Urothelium cell line (cell line): ENCODE data around the gene UBXN7.
"Not testable (repeated sequence)": the region's sequence is repeated elsewhere in the genome, so short reads cannot be mapped to it uniquely, and the experiment has no call there.

ENCODE experiments used
- DNase-seq: peaks from one replicate; pipeline ENCODE4 v3.0.0; 2011; ENCODE audit warnings: low spot score, mixed read lengths
- FAIRE-seq: peaks from 2 replicates; lab custom pipeline; 2011; peaks lifted over from hg19 to GRCh38; lab: Jason Lieb, UNC

The UBXN7 gene

DNA sequence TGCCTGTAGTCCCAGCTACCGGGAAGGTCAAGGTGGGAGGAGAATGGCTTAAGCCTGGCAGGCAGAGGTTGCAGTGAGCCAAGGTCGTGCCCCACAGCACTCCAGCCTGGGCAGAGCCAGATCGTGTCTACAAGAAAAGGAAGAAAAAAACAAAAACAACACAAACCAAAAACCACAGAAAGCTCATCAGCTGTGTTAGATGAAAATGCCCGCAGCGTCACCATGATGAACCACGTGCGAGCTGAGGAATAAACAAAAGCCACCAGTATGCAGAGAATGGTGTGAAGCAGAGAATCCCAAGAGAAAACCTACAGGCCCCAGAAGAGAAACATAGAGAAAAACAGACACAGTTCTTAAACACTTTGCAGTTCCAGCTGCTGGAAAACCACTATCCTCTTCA is 74.3 kb downstream of the UBXN7 start:
- DNase-seq (no peak), FAIRE-seq (no peak)

DNA sequence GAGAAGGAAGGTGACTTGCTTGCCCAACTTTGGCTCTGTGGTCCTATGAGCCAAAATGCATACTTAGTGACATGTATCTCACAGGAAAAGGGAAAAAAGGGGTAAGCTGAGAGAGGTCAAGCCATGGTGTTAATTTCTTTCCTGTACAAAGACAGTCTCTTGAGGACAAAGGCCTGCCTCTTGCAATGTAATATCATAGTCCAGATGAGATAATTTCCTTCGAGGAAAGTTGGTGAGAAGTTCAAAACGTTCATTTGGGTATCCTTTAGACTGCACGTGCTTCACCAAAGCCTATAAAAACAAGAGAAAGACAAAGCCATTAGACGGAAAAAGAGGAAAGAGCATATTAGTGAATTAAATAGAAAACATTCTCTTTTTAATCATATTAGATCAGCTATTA is 75.7 kb downstream of the UBXN7 start:
- DNase-seq = no peak
- FAIRE-seq = no peak

DNA sequence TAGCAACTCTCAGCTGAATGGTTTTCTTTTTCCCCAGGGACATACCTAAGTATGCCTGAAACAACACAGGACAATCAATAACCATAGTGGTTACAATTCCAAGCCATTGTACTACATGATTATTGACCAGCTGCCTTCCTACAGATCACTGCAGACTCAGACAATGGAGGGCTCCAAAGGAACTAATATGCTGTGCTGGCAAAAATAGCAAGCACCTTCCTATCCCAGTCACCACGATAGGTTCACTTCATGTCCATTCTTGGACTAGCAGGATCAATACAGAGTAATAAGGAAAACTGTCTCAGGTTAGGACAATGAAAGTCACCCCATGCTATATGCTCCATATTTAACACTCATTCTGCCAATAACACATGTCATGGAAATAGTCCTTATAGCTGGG is 76.6 kb downstream of the UBXN7 start:
- FAIRE-seq (no peak), DNase-seq (no peak)

DNA sequence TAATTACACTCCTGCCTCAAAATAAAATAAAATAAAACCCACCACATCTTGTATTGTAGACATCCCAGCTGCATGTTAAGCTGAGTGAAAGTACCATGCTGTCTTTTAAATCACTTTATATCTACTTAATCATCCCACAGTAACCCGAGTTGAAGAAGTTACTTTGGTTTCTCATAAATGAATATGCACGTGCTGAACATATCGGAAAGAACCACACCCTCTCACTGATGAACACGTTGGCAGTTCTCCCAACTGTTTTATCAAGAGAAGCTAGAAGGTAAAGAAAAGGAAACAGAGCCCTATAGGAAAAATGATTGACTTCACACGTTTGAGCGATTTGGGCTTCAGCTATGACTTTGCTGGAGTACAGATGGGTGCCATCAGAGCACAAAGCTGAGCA is 78.1 kb downstream of the UBXN7 start:
- FAIRE-seq (no peak), DNase-seq (no peak)

DNA sequence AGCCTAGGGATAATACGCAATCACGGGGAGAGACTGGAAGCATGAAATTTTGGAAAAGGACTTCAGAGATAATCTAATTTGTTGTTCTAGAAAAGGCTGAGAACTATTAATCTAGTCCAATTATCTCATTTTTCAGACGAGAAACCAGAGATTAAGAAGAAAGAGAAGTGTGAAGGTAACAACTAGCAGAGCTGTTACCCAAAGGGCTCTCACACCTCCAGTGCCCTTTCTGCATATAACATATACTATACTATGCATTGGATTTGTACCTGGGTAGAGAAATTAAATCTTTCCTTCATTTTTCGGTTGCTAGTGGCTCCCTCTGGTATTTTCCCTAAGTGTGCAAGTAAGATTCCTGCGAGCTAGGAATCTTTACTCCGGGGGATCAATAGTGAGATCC is 80.7 kb downstream of the UBXN7 start:
- DNase-seq = no peak
- FAIRE-seq = no peak

DNA sequence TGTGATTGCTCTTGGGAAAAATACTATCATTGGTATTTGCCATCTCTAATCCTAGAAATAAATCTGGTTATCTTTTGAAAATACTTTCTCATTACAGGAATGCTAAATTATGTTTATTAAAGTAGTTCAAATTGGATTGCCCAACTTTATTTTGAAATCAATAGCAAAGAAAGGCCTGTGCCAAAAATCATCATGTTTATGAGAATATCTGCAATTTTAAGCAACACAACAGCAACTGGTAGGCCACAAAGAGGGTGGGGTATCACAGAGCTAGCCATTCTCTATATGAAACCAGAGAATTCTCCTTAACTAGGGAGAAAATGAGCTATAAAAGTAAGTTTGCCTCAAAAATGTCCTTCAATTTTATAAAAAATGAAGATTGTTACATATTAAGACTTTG is 82.2 kb downstream of the UBXN7 start:
- FAIRE-seq = no peak
- no peak for DNase-seq

DNA sequence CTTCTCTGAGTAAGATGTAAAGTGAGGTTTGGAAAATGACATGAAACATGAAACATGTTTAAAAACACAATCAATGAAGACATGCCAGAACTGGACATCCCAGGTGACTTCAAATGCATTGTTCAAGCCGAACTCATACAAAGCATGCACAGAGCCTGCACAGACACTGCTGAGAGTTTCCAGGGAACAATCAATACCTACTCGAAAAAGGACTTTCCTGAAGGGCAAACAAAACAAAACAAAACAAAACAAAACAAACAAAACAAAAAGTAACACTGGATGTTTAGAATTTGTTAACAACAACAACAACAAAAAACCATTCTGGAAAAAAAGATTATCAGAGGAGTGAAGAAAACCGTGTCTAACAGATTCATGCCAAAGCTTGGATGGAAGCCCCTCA is 83.5 kb downstream of the UBXN7 start:
- DNase-seq (no peak), FAIRE-seq (no peak)

DNA sequence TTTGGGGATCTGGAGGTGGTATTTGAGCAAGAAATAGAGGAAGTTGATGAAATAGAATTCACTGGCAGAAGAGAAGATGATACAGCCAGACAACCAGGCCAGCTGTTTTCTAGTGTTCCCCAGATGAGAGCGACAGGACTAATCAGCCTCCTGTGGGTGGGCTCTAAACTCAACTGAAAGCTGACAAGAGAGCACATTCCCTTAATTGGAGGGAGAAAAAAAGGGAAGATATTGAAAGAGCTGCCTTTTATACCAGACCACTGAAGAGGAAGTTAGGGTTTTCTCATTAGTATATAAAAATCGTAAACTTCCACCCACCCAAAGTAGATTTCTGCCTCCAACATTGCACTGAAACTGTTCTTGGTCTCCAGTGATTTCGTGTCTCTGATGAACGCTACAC is 87.6 kb downstream of the UBXN7 start:
- FAIRE-seq = no peak

DNA sequence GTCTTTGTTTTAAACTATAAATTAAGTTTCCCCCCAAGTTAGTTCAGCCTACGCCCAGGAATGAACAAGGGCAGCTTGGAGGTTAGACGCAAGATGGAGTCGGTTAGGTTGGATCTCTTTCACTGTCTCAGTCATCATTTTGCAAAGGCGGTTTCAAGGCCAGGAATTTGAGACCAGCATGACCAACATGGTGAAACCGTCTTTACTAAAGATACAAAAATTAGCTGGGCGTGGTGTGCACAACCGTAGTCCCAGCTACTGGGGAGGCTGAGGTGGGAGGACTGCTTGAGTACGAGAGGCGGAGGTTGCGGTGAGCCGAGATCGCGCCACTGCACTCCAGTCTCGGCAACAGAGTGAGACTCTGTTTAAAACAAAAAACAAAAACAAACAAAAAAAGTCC is 88.3 kb downstream of the UBXN7 start:
- not testable (repeated sequence) for DNase-seq, FAIRE-seq

More for the DNA sequence above, 87.6 kb downstream of the UBXN7 start:
- DNase-seq = no peak

DNA sequence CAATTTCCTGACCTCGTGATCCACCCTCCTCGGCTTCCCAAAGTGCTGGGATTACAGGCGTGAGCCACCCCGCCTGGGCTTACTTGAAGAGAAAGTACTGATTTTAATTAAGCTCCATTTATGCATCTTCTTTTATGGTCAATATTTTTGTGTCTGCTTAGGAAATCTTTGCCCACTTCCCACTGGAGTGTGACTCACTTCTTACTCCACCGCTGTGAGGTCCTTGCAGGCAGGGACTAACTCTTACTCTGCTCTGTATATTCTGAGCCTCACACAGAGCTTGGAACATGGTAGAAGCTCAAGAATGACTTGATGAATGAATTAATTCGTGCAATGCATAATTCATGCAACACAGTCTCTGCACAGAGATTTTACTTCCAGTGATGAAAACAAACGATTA is 91.1 kb downstream of the UBXN7 start:
- DNase-seq (peak; percentile 43), FAIRE-seq (no peak)

DNA sequence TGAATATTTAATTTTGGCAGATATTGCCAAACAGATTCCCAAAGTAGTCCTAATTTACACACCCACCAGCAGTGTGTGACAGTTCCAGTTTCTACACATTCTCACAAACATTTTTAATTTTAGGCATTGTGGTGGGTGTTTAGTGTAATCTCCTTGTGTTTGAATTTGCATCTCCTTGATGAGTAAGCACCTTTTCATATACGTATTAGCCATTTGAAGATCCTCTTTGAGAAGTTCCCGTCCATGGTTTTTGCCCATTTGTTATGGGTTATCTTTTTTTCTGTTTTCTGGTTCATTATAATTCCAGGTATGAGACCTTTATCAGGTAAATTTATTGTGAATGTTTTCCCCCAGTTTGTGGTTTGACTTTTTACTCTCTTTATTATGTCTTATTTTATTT is 91.8 kb downstream of the UBXN7 start:
- no peak for FAIRE-seq
- DNase-seq = no peak

DNA sequence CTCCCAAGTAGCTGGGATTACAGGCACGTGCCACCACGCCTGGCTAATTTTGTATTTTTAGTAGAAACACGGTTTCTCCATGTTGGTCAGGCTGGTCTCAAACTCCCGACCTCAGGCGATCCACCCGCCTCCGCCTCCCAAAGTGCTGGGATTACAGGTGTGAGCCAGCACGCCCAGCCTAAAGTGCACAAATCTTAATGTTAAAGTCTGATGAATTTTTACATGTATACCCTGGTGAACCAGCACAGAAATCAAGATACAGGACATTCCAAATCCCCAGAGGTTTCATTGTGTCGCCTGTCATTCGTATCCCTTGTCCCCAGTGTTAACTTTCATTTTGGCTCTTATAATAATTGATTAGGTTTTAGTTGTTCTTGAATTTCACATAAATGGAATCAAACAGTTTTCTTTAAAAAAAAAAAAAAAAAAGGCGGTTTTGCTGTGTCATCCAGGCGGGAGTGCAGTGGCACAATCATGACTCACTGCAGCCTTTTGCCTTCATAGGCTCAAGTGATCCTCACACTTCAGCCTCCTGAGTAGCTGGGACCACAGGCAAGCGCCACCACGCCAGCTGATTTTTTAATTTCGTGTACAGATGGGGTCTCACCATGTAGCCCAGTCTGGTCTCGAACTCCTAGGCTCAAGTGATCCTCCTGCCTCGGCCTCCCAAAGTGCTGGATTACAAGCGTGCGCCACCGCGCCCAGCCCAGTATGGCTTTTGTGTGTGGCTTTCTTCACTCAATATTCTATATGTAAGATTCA is 92.6 kb downstream of the UBXN7 start:
- FAIRE-seq (no peak), DNase-seq (peak; percentile 19)

DNA sequence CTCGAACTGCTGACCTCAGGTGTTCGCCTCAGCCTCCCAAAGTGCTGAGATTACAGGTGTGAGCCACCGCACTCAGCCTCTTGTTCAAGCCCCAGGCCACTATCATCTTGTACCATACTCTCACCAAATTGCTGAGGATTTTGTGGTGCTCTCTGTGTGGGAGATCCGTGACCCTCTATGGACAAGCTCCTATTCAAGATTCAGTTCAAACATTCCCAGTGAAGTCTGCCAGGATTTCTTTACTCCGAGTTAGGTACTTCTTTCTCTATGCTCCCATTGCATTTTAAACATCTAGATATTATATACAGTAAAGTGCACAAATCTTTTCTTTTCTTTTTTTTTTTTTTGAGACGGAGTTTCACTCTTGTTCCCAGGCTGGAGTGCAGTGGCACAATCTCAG is 93.2 kb downstream of the UBXN7 start:
- DNase-seq = no peak
- FAIRE-seq = no peak

DNA sequence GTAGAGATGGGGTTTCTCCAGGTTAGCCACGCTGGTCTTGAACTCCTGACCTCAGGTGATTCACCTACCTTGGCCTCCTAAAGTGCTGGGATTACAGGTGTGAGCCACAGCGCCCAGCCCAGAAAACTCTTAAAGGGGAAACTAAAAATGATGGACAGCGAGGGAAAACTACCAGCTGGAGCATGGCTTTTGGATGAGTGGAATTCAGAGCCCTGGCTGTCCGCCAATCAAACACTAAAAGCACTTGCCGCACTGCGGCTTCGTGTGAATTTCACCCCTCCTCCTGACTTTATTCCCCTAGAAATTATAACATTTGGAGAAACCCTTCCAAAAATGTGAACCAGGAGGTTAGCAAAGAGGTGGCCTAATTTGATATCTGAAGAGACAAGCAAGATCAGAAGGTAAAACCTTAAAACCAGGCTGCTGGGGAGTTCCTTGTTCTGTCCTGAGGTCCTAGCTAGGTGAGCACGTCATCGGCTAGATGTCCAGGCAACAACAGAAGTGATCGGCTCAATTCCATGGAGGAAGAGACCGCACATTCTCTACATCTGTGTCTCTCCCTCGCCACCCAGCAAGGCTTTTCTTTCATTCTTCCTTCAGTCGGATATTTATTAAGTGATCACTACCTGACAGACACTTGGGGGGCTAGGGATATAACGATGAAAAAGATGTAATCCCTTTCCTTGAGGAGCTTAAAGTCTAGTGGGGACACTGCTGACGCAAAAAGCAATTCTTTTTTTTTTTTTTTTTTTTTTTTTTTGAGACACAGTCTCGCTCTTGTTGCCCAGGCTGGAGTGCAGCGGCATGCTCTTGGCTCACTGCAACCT is 95.7 kb downstream of the UBXN7 start:
- FAIRE-seq = no peak
- DNase-seq = peak; percentile 49

DNA sequence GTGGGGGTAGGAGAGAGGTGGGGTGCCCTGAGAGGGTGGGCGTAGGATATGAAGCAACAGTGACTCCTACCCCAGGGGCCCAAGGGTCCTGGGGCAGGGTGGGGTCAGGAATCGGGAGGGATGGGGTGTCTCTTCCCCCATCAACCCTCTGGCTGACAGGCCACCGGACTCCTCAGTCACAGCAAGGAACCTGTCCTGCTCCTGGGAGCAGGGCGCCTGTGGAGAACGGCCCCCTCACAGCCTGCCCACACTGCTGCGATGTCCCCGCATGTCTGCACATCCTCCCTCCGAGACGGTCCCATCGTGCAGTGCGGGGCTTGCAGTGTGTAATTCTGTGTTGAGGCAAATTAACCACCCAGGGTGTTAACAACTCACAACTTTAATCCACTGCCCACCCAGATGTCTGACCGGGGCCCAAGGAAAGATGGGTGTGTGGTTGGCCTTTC is 96.7 kb downstream of the UBXN7 start:
- FAIRE-seq (no peak), DNase-seq (no peak)

DNA sequence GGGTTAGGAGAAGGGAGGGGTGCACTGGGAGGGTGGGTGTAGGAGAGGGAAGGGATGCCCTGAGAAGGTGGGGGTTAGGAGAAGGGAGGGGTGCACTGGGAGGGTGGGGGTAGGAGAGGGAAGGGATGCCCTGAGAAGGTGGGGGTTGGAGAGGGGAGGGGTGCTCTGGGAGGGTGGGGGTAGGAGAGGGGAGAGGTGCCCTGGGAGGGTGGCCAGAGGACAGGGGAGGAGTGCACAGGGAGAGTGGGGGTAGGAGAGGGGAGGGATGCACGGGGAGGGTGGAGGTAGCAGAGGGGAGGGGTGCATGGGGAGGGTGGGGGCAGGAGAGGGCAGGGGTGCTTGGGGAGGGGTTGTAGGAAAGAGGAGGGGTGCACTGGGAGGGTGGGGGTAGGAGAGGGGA is 97.2 kb downstream of the UBXN7 start:
- DNase-seq = no peak
- no peak for FAIRE-seq

DNA sequence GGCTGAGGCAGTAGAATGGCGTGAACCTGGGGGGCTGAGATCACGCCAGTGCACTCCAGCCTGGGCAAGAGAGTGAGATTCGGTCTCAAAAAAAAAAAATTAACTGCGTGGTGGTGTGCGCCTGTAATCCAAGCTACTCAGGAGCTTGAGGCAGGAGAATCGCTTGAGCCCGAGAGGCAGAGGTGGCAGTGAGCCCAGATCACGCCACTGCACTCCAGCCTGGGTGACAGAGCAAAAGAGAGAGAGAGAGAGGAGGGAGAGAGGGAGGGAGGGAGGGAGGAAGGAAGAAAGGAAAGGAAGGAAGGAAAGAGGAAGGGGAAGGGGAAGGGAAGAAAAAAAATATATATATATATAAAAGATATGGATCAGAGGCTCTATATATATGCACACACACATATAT is 100.1 kb downstream of the UBXN7 start:
- DNase-seq (no peak), FAIRE-seq (no peak)

DNA sequence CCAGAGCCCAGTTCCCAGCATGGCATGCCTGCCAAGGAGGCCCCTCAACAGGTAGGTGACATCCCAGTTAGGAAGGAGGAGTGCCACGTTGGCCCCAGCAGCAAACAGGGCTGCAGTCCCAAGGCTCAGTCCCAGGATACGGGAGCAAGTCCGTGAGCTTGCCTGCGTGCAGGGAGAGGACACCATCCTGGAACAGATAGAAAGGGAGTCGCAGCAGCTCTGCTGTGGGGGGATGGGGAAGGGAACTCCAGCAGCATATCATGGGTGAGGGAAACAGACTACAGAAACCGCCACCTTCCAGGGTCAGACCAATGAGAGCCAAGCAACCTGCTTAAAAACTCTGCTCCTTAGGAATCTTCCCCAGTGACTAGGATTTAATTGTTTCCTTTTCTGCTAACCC is 104.8 kb downstream of the UBXN7 start:
- FAIRE-seq = no peak
- DNase-seq = no peak

DNA sequence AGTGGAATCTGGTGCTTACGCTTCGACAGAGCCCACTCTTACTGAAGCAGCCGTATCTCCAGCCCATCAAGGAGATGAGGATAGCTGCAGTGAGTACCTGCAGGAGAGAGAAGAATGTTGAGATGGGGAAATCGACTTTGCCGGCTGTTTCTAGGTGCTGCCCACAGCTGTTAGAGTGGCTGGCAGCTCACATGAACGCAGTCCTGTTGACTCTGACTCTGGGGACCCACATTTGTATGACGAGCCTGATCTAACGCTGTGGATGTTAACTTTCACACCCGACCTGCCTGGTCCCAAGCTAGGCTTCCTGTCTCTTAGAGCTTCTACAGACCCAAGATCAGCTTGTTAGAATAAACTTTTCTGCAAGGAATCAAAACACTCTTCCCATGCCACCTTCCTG is 105.3 kb downstream of the UBXN7 start:
- DNase-seq (no peak), FAIRE-seq (no peak)

DNA sequence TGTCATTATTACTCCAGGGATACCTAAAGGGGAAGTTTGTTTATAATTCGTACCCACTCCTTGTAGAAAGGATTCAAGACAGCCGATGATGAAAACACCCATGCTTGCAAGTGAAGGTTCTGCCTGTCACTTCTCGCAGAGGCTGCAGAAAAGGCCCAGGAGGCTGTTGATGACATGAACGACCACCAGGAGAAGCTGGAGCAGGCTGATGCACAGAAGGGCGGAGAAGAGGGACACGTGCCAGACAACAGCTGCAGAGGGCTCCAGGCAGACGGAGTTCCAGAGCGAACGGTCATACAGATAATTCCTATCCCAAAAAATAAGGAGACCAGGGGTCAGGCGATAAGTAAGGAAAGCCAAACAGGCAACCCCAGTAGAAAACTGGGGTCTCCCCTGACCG is 108.5 kb downstream of the UBXN7 start:
- FAIRE-seq (no peak), DNase-seq (no peak)

DNA sequence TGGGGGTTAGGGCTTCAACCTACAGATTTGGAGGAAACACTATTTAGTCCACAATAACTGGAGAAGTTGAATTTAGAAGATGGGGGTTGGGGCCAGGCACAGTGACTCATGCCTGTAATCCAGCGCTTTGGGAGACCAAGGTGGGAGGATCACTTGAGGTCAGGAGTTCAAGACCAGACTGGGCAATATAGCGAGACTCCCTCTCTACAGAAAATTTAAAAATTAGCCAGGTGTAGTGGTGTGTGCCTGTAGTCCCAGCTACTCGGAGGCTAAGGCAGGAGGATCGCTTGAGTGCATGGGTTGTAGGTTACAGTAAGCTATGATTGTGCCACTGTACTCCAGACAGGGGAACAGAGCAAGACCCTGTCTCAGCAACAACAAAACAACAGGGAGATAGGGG is 109.2 kb downstream of the UBXN7 start:
- no peak for FAIRE-seq
- DNase-seq = no peak

DNA sequence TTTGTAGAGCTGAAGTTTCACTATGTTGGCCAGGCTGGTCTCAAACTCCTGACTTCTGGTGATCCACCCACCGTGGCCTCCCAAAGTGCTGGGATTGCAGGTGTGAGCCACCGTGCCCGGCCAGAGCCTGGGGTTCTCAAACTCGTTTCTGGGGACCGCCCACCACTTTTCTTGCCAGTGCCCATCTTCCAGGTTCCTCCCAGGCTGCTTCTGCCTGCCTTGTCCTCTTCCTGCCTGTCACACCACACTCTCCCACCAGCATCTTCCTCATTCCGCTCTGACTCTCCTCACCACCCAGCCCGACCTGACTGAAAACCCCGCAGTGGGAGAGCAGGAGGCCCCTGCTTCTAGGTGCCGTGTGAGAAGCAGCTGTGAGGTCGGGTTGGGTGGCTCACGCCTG is 111.1 kb downstream of the UBXN7 start:
- DNase-seq (no peak), FAIRE-seq (no peak)
